AML-193 (cell line): Measurements from ENCODE around the gene ZBED5.

ENCODE experiments used
- DNase-seq, 2 experiments: peaks; one replicate each; lab custom pipeline; 2025; lab: John Stamatoyannopoulos, UW

The ZBED5 gene

DNA sequence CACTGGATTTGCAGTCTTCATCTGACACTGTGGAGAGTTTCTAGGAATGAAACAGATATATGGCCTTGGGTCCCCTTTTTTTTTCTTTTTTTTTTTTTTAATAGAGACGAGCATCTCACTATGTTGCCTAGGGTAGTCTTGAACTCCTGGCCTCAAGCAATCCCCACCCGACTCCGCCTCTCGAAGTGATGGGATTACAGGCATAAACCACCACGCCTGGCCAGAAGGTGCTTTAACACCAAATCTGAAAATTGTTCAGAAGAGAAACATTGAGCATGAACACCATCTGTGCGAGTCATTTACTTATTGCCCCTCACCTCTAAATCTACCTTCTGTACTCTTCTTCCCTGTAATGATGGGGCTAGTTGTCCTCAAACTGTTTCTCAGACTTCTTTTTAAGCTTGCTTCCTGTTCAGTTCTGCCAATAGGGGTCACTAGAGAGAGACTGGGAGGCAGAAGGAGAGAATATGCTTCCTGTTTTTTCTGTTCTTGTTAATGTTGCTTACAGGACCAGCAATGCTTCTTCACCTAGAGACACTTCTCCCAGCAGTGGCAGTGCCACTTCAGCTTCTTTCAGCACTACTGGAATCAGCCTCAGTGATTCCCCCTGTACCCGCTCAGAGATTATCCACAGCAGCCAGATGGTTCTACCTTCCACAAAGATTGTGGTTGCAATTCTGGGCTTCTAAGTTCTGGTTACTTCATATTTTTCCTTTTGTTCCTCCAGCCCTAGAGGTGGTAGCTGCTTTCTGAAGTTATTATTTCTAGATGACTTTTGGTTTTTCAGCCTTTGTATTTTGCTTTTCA, 20.8 kb upstream of the ZBED5 start:
- peak; percentile 89 to 90 for DNase-seq

DNA sequence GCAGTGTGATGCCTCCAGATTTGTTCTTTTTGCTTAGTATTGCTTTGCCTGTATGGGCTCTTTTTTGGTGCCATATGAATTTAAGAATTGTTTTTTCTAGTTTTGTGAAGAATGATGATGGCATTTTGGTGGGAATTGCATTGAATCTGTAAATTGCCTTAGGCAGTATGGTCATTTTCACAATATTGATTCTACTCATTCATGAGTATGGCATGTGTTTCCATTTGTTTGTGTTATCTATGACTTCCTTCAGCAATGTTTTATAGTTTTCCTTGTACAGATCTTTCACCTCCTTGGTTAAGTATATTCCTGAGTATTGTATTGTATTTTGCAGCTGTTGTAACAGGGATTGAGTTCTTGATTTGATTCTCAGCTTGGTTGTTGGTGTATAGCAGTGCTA, 18.3 kb upstream of the ZBED5 start:
- no peak for DNase-seq

DNA sequence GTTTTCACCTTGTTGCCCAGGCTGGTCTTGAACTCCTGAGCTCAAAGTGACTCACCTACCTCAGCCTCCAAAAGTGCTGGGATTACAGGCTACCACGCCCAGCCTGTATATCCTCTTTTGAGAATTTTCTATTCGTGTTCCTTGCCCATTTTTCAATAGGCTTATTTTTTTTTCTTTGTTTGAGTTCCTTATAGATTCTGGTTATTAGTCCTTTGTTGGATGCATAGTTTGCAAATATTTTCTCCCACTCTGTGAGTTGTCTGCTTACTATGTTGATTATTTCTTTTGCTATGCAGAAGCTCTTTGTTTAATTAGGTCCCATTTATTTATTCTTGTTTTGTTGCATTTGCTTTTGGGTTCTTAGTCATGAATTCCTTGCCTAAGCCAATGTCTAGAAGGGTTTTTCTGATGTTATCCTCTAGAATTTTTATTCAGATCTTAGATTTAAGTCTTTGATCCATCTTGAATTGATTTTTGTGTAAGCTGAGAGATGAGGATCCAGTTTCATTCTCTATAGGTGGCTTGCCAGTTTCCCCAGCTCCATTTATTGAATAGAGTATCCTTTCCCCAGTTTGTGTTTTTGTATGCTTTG, 17.7 kb upstream of the ZBED5 start:
- no peak for DNase-seq

DNA sequence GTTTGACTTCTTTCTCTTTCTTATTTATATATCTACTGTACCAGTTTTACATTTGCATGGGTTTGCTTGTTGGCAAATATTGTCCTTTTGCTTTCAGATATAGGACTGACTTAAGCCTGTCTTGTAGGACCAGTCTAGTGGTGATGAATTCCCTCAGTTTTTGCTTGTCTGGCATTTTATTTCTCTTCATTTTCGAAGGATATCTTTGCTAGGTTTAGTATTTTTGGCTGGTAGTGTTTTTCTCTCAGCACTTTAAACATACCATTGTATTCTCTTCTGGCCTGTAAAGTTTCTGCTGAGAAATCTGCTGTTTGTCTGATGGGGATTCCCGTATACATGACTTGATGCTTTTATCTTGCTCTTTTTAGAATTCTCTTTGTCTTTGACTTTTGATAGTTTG, 14.2 kb upstream of the ZBED5 start:
- no peak for DNase-seq

DNA sequence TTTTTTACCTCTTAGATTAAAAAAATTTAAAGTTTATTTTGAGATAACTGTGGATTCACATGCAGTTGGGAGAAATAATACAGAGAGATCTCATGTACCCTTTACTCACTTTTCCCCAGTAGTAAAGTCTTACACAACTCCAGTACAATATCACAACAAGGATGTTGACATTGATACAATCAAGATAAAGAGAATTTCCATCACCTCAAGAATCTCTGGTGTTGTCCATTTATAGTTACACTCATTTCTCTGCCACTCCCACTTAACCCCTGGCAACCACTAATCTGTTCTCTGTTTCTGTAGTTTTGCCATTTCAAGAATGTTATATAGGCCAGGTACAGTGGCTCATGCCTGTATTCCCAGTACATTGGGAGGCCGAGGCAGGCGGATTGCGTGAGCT, 10.5 kb upstream of the ZBED5 start:
- no peak for DNase-seq

DNA sequence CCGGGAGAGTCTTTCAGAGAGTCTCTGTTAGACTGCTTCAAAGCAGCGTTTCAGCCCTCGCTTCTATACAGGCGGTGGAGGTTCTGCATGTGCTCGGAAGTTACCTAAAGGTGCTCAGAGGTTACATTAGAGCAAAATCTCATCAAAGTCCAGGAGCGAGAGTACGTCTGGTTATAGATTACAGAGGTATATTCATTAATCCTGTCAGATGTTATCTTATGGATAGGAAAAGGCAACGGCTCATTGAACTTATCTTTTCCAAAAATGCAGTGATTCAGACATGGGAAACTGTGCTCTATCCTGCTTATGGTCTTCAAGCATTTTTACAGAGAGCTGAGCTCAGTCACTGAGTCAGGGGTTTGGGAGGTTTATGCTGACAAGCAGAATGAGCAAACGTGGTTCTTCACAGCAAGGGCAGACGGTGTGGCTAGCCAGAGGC, 9.1 kb upstream of the ZBED5 start:
- DNase-seq, result no peak

DNA sequence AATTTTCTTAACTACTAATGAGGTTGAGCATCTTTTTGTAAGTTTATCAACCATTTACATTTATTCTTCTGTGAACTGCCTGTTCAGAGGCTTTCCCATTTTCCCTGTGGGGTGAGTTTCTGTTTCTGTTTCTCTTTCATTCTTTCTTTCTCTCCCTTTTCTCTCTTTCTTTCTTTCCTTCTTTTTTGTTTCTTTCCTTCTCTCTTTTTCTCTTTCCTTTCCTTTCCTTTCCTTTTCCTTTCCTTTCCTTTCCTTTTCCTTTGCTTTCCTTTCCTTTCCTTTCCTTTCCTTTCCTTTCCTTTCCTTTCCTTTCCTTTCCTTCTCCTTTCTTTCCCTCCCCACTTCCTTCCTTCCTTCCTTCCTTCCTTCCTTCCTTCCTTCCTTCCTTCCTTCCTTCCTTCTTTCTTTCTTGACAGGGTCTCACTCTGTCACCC, 8.0 kb upstream of the ZBED5 start:
- DNase-seq, result no peak

DNA sequence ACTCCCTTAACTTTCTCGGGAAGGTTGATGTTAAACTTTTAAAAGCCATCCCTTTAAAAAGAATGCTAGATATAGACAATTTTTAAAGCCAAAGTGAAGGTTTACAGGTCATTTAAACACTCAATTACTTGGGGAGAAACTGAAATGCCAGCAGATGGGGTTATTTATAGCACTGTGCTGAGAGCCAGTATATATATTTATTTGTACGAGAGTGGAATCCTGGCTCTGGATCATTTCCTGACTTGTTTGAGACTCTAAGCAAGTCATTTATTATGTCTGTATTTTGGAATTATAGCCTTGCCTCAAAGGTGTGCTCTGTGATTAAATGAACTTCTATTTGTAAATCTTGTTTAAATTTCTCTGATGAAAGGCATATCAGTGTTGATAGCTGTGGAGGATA, 6.8 kb upstream of the ZBED5 start:
- no peak for DNase-seq

DNA sequence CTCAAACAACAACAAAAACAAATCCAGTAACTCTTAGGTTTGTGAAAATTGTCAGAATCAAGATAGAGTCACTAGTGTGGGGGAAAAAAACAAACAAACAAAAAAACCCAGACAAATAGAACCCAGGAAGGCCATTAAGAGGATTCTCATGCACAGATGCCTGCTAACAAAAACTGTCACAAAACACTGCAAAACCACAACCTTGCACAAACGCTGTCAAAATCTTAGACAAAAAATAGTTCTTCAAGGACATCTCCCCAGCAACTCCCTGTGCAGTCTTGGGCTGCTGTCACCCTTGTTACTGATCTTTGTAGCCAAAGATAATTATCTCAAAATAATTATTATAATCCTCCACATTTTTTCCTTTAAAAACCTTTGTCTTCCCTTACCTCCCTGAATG, 4.6 kb upstream of the ZBED5 start:
- peak in 1 of 2 experiments; percentile 19 for DNase-seq

DNA sequence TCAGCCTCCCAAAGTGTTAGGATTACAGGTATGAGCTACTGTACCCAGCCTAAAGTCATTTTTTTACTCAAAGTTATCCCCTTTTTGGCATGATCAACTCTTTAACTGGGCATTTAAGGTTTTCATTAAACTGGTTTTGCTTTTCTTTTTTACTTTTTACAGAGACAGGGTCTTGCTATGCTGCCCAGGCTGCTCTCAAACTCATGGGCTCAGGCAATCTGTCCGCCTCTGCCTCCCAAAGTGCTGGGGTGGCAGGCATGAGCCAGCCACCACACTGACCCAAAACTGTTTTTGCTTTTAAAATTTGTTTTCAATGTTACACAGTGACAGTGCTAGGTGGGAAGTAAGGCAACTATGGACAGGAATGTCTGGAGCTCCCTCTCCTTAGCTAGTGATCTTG, 3.9 kb upstream of the ZBED5 start:
- DNase-seq, result no peak

DNA sequence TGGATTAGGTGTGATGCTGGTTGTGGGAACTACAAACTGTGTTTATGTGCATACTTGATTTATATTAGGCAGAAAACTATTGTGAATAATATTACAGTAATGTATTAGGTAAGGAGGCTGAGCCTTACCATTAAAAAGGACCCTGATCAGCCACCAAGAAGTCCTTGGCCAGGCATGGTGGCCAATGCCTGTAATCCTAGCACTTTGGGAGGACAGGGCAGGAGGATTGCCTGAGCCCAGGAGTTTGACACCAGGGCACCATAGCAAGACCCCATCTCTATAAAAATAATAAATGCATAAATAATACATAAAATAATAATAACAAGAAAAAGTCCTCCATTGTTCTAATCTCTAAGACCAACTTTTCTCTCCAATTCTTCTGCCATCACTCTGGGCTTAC, 3.2 kb upstream of the ZBED5 start:
- no peak for DNase-seq

DNA sequence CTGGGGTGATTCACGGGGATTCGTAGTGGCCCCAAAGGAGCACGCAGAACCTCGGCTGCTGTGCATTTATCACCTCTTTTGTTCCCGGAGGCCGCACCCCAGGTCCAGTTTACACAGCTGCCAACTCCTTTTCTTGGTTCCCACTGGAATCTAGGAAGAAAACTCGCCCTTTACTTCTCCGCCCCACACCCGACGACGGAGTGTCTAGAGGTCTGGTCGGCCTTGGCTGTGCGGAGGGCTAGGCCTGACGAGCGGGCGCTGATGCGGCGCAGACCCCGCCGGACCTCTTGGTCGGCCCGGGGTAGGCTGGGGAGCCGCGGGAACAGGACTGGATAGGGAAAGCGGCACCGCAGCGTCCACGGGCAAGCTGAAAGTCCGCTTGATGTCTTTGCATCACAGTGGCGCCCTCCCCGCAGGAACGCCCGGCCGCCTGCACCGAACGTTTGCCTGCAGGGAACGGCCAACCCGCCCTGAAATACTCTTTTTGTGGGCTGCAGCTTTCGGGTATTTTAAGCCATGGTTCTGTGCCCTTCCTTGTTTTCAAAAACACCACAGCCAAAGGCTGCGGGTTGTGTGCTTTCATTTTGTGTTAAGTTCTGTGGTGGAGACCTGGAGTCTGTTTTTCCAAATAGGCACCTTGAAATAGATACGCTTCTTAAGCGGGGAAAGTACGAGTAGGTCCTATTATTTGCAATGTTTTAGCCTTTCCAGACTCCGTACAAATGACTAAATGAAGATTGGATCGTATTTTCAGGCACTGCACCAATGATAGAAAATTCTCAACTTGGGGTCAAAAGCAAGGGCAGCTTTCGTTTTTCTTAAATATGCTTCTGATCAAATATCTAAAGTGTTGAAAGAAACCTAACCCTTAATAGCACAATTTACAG, 829 bp upstream of the ZBED5 start:
- peak; percentile 40 to 53 for DNase-seq

DNA sequence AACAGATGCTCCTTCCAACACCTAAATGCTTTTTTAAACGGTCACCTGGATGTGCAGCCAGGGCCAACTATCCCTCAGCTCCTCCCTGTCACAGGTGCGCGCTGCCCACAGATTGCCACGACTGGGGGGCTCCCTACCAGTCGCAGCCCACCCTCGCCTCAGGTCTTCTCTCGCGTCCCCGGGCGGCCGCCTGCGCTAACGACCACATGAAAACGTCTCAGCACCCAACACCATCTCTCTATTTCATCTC, 469 bp downstream of the ZBED5 start:
- no peak for DNase-seq

DNA sequence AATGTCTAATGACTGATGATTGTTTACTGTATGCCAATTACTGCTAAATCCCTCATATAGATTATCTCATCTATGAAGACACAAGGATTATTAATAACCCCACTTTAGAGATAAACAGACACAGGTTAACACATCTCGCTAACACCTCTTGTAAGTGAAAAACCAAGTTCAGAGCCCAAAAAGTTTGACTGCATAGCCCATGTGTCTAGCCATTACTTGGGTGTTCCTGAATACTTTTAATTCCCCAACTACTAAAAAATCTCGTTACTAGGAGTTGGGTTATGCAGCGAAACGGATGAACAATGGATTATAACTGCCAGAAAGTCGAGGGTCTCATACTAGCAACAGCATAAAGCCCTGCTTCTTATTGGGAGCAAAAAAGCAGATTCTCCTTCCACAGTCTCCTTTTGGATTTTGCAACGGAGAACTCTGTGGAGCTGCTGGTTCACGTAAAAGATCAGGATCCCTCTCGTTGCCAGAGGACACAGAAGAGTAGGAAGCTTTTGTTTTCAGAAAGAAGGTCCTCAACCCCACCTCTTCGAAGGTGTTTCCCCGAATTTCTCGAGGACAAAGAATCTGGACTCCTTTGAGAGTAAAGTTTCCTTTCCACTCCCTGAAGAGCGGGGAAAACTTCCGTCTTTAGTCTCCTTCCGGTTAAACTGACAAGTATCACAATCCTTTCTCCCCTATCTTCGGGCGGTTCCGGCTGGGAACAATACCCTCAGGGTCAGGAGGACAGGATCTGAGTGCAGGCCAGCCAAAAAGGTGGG, 979 bp downstream of the ZBED5 start:
- DNase-seq, result peak; percentile 13 to 34

DNA sequence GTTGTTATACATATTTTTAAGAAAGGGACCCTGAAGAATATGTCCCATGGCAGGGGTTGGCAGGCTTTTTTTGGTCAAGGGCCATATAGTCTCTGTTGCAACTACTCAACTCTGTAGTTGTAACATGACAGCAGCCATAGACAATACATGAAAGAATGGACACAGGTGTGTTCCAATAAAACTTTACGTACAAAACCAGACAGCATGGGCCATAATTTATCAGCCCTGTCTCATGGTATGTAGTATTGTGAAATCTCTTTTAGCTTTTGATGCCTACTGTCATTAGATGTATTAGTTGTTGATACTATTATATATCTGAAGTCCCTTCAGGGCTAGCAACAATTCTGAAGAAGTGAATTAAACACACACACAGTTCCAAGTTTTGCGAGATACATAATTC, 2.6 kb downstream of the ZBED5 start:
- DNase-seq, result no peak

DNA sequence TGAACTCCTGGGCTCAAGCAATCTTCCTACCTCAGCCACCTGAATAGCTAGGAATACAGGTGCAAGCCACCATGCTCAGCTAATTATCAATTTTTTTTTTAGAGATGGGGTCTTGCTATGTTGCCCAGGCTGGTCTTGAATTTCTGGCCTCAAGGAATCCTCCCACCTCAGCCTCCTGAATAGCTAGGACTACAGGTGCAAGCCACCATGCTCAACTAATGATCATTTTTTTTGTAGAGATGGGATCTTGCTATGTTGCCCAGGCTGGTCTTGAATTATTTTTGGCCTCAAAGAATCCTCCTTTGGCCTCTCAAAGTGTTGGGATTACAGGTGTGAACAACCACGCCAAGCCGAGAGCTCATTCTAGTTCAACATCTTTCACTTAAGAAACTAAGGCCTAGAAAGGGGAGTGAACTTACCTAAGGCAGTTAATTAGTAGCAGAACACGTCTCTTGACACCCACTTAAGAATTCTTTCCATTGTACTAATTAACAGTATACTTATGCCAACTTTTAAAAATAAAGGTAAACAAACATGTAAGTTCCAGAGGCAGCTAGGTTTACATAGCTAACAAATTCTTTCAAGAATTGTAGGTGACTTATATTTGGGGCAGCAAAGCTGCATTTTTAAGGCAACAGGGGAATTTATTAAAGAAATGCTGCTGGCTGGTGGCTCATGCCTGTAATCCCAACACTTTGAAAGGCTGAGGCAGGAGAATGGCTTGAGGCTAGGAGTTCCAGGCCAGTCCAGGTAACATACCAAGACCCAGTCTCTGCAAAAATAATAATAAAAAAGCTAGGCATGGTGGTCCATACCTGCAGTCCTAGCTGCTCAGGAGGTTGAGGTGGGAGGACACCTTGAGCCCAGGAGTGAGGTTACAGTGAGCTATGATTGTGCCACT, 9.6 kb downstream of the ZBED5 start:
- DNase-seq, result no peak

DNA sequence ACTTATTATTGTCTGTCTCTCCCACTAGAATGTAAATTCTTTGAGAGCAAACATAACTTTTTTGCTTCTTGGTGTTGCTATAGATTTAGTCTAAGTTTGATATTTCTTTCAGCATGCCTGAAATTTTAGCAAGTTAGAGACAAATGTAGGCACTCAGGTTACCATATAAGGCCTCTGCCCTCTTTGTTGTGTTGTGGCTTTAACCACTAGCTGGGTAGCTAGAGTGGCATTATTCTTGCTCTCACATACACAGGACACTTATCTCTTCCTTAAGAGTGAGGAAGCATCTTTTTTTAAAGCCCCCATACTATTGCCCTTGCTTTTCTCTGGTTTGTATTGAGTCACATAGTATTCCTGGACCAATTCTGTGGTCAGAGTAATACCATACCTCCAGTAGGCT, 11.2 kb downstream of the ZBED5 start:
- DNase-seq, result no peak

DNA sequence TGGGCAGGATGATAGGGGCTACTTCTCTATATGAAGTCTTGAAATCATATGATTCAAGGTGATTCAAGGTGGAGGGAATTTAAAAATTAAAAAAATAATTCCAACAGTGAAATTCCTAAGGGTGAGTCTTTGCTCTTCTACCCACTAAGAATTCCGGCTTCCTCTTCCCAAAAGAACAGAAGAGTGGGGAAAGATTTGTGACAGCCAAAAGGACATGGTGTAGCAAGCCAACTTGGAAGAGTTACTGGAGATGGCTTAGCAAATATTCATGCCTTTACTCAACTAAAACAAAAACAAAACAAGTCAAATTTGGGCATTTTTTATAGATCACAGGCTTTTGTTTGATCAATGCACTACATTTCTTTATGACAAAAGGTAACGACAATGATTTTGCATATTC, 12.3 kb downstream of the ZBED5 start:
- no peak for DNase-seq

DNA sequence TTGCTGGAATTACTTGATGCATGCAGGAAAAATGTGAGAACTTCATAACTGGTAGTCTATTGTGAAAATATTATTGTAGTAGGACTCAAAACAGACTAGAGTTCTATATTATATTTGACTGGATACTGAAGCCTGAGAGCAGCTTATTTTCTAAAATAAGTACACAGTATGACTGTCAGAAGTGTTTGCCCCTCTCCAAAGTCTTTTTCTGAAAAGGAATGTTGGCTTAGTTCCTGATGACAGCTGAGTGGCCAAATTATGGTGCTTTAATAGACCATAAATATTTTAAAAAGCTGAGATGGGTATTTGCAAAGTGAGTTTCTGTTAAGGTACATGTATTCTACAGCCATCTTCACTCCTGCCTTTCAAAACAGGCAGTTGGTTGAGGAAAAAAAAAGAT, 13.1 kb downstream of the ZBED5 start:
- no peak for DNase-seq

DNA sequence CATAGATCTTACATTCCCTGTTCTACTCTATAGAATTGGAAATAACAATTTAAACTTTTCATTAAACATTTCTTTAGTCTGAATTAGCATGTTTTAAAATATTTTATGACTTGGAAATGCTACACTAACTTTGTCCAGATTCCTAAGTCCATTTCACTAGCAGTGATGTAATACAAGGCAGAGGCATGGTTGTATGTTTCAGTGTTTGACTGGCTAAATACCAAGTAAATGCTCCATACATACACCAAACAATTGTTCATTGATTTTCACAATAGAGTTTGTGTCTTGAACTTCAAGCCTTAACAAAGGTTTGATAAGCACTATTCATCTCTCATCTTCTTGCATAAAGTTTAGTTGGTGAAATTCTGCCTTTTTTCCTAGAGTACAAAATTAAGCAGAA, 13.5 kb downstream of the ZBED5 start:
- no peak for DNase-seq

DNA sequence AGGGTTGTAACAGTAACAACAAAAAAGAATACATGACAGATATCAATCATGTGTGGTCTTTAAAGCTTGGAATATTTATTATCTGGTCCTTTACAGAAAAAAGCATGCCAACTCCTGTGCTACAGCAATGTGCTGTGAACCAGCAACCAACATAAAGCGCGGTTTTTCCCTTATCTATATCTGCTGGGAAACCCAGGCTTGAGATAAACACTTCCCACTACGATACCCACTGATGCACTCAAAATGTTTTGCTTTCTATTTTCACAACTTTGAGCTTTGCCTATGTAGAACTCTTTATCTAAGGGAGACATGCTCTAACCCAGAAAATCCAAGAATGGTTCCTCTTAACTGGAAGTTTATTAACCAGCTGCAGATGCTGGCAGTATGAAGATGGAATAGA, 19.0 kb downstream of the ZBED5 start:
- no peak for DNase-seq
